Umbilical cord (tissue), 2 donors: ENCODE measurements around the gene CXorf51B. TPM values are rescaled to one million over a fixed set of nuclear protein-coding genes. Genes with fewer than 3 reads are reported as not detected.
"Not testable (repeated sequence)": the region's sequence is repeated elsewhere in the genome, so short reads cannot be mapped to it uniquely, and the experiment has no call there.

Experiments used
- DNase-seq: peaks from one replicate; pipeline ENCODE4 v3.0.0-alpha.2; 2015; ENCODE audit warnings: low spot score
- total RNA-seq: library from RNA; depleted of rRNA; stranded (reverse); fragments of >200 nt; gene quantifications from one replicate; pipeline ENCODE4 v1.2.3, GENCODE V29; 2014; ENCODE audit warnings: low replicate concordance; ENCODE audit not compliant: insufficient read depth

Gene CXorf51B
- total RNA-seq = not detected

- not testable (repeated sequence) for DNase-seq
Measured at GRCh38 chrX:146809471-146809870, at the start of gene CXorf51B. TSS of gene CXorf51B (plus strand) at chrX:146809771. CDS start at chrX:146809792, 21 bp downstream.

- DNase-seq = not testable (repeated sequence)
Measured at GRCh38 chrX:146814644-146815043, 5.1 kb downstream of the CXorf51B start, which contains the start of gene CXorf51A. TSS of gene CXorf51A (minus strand) at chrX:146814744. CDS start at chrX:146814723, 21 bp downstream.

GRCh38 chrX:146831994-146832393 is 22.4 kb downstream of the CXorf51B start:
- DNase-seq = no peak

GRCh38 chrX:146854281-146854680 is 44.7 kb downstream of the CXorf51B start:
- no peak for DNase-seq

Other genes starting within 250 kb of the CXorf51B start
- not detected for gene CXorf51A, start 5.0 kb downstream of the CXorf51B start, total RNA-seq